NCI-H2227 treated with DMSO at 0.1 percent for 48 hours (cell line): ENCODE measurements around the gene MTG1.
"Not testable (repeated sequence)": the region's sequence is repeated elsewhere in the genome, so short reads cannot be mapped to it uniquely, and the experiment has no call there.

Source experiments
- DNase-seq: peaks from one replicate; lab custom pipeline; 2025; lab: John Stamatoyannopoulos, UW

MTG1 gene

DNA sequence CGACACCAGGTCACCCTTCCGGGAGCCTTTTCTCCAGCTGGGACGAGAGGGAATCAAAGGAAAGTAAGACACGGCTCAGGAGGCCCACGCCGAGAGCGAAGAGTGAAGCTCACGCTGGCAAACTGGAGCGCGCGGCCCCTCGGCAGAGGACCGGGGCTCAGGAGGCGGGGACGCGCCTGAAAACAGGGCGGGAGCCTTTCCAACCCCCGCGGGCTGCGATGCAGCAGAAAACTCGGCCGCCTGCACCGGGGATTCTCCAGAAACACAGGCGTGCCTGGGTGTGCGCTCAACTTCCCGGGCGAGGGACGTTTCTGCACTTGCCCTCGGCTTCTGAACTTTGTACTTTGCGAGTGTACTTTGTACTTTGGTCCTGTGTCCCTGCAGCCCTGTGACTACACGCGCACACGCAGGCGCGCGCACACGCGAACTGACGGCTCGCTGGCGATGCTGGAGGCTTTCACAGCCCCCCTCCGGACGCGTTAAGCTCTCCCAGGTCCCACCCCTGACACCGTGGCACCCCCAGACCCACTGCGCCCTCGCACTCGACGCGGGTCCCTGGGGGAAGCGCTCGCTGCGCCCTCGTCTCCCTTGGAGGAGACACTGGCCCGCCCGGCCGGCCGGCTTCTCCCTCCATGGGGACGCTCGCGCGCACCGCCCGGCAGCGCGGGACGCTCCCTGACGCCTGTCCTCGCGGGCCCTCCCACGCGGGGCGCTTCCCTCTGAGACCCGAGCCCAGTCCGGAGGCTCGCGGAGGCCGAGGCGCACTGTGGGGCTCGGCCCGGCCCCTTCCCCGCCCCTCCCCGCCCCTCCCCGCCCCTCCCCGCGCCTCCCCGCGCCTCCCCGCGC is 15.5 kb upstream of the MTG1 start:
- peak; percentile 50 for DNase-seq

DNA sequence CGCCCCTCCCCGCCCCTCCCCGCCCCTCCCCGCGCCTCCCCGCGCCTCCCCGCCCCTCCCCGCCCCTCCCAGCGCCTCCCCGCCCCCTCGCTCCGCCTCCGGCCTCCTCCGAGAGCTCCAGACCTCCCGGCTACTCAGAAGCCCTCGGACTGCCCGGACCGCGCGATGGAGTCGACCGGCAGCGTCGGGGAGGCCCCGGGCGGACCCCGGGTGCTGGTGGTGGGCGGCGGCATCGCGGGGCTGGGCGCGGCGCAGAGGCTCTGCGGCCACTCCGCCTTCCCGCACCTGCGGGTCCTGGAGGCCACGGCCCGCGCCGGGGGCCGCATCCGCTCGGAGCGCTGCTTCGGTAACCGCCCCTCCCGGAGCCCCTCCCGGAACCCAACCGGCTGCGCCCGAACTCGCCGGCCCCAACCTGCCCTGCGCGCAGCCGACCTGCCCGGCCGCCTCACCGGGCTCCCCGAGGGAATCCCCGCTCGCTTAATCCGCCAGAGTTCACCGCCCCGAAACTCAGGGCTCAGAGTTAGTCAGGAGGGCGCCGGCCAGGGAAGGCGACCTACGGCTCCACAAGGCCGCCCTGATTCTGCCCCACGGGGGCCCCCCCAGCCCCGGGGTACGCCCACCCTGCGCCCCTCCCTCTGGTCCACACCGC is 14.7 kb upstream of the MTG1 start, which contains the start of gene PAOX:
PAOX (plus strand) TSS at position 111 of the 649 bp plus-strand sequence; CDS start at position 166, 55 bp downstream.
- DNase-seq: peak; percentile 6

DNA sequence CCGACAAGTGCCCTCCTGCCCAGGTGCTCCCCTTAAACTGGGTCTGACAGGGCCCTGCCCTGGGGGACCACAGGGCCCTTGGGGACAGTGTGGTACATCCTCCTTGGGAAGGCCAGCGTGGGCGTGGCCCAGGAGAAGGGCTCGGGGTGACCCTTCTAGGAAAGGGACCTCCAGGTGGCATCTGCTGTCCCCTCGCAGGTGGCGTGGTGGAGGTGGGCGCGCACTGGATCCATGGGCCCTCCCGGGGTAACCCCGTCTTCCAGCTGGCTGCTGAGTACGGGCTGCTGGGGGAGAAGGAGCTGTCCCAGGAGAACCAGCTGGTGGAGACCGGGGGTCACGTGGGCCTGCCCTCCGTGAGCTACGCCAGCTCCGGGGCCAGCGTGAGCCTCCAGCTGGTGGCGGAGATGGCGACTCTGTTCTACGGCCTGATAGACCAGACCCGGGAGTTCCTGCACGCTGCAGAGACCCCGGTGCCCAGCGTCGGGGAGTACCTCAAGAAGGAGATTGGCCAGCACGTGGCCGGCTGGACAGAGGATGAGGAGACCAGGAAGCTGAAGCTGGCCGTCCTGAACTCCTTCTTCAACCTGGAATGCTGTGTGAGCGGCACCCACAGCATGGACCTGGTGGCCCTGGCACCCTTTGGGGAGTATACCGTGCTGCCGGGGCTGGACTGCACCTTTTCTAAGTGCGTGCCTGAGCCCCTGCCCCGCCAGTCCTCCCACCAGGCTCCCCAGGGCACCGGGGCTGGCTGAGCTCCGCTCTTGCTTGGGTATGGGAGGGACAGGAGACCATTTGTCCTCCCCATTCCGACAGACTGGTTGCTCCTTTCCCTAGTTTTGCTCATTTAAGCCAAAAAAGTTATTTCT is 13.9 kb upstream of the MTG1 start:
- no peak for DNase-seq

DNA sequence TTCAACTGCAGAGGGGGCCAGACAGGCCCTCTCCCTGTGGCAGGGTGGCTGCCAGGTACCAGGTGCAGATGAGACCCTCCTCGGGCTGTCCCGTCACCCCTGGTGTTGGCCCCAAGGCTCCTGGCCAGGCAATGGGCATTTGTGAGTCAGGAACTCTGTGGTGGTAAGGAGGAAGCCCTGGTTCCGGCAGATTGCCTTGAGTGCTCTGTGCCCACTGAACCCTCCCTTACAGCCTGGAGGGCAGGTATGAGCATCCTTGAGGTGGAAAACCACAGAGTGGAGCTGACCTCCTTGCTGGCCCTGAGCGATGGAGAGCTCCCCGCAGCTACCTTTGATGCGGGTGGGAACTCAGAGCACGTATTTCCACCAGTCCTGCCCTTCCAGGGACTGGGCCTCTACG is 12.9 kb upstream of the MTG1 start:
- DNase-seq: no peak

DNA sequence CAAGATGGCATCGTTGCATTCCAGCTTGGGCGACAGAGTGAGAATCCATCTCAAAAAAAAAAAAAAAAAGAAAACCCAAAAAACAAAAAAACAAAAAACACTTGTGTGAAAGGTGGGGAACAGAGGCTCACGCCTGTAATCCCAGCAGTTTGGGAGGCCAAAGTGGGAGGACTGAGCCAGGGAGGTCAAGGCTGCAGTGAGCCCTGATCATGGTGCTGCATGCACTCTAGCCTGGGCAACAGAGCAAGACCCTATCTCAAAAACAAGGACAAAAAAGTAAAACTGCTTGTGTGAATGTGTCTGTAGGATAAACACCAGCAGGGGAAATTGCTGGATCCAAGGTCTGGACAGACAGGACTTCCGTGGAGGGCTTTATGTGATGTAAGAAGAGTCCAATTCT is 10.4 kb upstream of the MTG1 start:
- no peak for DNase-seq

DNA sequence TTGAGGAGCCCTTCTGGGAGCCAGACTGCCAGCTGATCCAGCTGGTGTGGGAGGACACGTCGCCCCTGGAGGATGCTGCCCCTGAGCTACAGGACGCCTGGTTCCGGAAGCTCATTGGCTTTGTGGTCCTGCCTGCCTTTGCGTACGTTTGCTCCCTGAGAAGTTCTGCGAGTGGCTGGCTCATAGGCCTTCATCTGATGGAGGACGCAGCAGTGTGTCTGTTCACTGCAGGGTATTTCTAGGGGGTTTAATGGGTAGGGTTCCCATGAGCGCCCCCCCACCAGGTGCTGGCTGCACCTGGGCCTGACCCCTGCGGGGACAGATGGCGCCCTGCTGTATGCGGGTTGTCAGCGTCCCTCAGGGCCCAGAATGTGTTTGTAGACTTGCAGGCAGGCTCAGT is 9.9 kb upstream of the MTG1 start:
- DNase-seq: no peak

DNA sequence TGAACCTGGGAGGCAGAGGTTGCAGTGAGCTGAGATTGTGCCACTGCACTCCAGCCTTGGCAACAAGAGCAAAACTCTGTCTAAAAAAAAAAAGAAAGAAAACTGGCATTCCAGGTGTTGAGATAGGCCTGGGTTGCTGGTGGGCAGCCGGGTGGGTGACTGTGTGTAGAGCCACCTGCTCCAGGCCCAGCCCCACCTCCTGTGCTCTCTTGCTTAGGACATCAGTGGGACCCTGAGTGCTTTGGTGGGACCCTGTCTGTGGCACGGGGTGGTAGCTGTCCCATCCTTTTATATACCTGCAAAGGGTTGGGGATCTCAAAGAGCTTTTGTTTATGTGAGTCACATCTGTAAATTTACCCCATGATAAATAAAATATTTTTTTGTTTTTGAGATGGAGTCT is 8.7 kb upstream of the MTG1 start:
- no peak for DNase-seq

DNA sequence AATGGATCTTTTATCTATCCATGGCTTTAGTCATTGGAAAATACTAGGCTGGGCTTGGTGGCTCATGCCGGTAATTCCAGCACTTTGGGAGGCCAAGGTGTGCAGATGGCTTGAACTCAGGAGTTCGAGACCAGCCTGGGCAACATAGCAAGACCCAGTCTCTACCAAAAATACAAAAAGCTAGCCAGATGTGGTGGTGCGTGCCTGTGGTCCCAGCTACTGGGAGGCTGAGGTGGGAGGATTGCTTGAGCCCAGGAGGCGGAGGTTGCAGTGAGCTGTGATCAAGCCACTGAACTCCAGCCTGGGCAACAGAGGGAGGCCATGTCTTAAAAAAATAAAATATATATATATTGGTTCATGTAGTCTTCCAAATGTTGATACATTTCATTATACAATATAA is 7.0 kb upstream of the MTG1 start:
- DNase-seq: not testable (repeated sequence)

DNA sequence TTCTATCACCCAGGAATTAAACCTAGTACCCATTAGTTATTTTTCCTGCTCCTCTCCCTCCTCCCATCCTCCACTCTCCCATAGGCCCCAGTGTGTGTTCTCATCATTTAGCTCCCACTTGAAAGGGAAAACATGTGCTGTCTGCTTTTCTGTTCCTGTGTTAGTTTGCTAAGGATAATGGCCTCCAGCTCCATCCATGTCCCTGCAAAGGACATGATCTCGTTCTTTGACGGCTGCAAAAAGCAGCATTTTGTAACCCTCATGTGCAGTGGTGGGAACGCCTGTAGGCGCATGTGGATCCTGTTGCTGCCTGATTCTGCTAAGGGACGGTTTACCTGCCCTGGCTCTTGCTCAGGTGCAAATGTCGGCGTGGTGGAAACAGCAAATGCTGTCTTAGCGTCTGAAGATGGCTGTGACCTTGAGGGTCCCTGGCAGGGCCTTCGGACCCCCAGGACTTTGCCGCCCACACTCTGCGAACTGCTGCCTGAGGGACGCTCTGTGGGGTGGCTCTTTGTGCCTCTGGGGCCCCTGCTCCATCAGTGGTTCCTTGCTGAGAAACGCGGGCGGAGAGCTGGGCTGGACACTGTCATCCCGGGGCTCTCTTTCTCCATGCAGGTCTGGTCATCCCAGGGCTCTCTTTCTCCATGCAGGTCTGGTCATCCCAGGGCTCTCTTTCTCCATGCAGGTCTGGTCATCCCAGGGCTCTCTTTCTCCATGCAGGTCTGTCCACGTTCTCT is 5.6 kb upstream of the MTG1 start:
- no peak for DNase-seq

DNA sequence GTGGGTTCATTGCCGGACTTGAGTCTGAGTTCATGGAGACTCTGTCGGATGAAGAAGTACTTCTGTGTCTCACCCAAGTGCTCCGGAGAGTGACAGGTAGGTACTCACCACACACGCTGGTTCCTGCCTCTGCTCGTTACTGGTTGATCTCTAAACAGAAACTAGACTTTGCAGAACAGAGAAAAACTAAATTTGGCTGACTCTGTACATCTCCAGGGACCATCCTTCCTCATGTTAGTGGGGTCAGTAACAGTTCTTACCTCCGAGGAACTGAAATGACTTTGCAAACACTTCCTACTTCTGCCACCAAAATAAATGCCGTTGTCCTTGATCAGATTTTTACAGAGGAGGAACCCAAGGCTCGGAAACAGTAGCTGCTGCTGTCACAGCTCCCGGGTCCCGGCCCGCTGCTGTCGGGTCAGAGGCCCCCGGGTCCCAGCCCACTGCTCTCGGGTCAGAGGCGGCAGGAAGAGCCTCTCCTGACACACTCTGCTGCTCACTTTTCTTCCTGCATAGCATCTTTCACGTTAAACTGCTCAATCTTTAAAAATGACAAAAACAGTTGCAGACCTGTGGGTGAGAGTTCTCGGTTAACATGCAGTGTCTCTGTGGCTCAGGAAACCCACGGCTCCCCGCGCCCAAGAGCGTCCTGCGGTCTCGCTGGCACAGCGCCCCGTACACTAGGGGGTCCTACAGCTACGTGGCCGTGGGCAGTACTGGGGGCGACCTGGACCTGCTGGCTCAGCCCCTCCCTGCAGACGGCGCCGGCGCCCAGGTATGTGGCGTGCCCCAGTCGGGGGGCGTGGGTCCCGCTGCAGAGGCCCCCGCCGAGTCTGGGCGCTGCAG is 4.8 kb upstream of the MTG1 start:
- DNase-seq: no peak

DNA sequence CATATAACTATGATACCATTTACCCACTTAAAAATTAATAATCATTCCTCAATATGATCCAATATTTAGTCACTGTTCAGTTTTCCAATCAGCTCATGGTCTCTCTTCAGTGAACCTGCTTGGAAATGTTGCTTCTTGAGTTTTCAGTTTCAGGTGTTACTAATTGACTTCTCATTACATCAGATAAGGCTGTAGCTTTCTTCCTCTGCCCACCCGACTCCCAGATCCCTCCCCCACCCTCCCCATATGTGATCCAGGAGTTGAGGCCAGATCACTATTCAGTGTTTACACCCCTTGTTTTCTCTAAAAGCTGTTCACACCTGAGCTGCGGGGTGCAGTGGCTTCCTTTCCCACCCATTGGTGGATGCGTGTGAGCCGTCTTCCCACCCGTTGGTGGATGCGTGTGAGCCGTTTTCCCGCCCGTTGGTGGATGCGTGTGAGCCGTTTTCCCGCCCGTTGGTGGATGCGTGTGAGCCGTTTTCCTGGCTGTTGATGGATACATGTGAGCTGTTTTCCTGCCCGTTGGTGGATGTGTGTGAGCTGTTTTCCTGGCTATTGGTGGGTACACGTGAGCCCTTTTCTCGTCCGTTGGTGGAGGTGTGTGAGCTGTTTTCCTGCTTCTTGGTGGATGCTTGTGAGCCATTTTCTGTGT is 3.2 kb upstream of the MTG1 start:
- DNase-seq: no peak

DNA sequence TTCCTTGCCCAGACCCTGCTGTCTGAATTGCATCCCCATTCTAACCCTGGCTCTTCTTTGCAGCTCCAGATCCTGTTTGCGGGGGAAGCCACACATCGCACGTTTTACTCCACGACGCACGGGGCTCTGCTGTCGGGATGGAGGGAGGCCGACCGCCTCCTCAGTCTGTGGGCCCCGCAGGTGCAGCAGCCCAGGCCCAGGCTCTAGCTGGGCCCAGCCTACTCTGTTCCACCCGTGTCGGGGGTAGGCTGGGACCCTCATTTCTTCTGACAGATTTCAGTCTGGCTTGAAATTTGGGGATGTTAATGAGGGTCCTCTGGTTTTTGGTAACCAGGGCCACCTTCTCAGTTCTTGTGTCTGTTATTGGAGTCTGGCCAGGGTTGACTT is 2.7 kb upstream of the MTG1 start:
- no peak for DNase-seq

DNA sequence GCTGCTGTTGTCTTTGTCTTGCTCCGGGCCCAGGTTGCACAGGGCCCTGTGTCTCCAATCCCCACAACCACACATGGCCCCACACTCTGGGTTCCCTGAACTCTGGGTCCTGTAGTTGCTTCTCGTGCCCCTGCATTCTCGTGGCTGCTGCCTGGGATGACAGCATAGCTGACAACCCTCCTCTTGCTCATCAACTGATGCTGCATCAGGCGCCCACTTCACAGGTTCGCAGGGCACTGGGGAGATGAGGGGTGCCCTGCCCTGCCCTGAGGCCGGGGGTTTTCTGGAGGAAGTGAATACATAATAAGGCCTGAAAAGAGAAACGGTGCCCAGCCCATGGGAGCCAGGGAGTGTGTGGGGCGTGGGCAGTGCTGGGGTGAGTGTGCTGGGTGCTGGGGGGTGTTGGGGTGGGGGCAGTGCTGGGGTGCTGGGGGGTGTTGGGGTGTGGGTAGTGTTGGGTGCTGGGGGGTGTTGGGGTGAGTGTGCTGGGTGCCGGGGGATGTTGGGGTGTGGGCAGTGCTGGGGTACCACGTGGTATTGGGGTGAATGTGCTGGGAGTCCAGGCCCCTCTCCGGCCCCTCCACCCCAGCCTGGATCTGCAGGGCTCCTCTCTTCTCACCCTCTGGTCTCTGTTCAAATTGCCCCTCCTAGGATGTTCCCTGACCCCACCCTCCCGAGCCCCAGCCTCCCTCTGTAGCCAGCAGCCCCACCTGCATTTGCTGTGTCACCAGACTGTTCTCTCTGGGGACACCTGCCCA is 2.0 kb upstream of the MTG1 start:
- DNase-seq: no peak

DNA sequence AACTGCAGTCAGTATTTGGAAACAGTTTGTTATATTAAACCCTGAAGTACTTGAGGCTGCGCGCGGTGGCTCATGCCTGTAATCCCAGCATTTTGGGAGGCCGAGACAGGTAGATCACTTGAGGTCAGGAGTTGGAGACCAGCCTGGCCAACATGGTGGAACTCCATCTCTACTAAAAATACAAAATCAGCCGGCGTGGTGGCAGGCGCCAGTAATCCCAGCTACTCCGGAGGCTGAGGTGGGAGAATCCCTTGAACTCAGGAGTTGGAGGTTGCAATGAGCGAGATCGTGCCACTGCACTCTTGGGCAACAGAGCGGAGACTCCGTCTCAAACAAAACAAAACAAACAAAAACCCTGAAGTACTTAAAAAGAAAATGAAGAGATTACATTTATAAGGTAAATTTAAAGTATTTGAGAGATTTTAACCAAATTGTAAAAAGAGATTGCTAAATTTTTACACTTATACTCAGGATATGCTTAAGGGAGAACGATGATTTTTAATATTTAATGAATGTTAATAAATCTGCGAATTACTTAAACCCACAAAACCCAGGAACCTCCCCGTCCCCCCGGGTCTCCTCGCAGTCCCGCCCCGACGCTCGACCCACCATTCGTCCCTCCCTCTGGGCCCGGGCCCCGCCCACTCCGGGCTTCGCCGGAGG is 425 bp upstream of the MTG1 start:
- no peak for DNase-seq

DNA sequence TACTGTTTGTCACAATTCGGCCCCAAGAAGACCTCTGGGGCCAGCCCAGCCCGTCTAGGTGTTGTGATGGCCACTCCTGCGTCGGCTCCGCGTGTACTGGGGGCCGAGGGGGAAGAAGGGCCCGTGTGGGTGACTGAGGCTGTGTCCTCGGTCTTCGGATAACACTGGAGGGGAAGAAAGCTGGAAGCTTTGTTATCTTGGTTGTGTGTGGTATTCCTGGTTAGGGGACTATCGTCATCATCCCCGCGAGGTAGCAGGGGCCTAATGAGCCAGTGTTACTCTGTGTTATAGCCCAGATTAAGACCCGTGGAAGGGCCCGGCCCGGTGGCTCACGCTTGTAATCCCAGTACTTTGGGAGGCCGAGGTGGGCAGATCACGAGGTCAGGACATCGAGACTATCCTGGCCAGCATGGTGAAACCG is 854 bp downstream of the MTG1 start:
- no peak for DNase-seq

DNA sequence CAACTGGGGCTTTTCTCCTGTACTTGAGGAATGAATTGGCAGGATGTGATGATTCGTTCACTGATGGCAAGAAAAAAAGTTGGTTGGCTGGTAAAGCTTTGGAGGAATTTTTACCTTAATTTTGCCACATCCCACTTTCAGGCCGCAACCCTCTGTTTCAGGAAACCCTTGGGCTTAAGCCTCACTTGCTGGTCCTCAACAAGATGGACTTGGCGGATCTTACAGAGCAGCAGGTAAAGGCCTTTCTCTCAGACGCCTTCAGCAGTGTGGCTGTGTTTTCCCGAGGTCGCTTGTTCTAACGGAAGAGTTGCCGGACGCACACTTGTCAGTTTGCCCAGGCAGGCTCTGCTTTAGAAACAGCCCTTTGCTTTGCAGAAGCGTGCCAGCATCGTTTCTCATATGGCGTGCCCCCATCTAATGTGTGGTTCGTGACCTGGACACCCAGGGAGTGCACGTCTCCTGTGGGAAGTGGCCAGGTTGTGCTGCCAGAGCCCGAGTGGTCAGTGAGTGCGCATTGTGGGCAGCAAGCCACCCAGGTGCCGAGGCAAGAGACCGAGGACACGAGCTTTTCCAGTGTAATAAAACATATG is 2.2 kb downstream of the MTG1 start:
- no peak for DNase-seq

DNA sequence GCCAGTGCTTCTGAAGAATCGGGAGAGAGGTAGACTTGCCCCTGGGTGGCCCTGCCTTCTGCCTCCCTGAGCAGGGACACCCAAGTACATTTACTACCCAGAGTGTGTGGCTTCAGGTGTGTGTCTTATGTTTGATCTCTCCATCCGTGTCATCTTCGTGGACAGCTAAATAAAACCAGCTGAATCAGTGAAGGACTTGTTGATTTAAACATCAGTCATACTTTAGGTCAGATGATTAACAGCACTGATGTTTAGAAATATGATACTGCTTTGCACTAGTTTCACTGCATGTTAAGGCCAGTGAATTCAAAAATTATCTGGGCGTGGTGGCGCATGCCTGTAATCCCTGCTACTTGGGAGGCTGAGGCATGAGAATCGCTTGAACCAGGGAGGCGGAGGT is 4.0 kb downstream of the MTG1 start:
- no peak for DNase-seq

DNA sequence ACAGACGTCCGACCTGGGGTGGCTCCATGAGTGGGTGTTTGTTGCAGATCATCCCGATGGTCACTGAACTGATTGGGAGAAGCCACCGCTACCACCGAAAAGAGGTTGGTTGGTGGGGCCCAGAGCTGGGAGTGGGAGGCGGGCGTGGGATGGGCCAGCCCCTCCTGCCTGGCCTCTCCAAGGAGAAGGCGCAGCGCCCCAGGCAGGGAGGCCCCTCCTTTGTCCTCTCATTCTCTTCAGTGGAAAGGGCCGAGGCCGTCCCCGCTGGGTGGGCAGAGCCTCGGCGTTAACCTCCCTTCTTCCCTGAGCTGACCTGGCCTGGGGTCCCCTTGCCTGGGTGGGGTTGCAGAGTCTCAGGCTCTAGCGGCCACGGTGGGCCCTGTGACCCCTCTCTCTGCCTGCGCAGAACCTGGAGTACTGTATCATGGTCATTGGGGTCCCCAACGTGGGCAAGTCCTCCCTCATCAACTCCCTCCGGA is 5.2 kb downstream of the MTG1 start:
- no peak for DNase-seq
